ENCODE results near the gene PACS2. TPM values are rescaled to one million over a fixed set of nuclear protein-coding genes. Genes with fewer than 3 reads are reported as not detected.

Gene PACS2
- total RNA-seq, 1 experiment from 2014 or later = 100 TPM

GRCh38 chr14:105313381-105314286 lies 914 bp upstream of the PACS2 start (continued):
- TF ChIP-seq ERG (CRISPR knock-in tag; IDR thresholded peaks at IDR 0.05) (no peak), TEAD4 (CRISPR knock-in tag; IDR thresholded peaks at IDR 0.05) (no peak), ZNF263 (CRISPR knock-in tag; IDR thresholded peaks at IDR 0.05; ENCODE audit: low read depth) (no peak)
- TF ChIP-seq, protein P1, sequence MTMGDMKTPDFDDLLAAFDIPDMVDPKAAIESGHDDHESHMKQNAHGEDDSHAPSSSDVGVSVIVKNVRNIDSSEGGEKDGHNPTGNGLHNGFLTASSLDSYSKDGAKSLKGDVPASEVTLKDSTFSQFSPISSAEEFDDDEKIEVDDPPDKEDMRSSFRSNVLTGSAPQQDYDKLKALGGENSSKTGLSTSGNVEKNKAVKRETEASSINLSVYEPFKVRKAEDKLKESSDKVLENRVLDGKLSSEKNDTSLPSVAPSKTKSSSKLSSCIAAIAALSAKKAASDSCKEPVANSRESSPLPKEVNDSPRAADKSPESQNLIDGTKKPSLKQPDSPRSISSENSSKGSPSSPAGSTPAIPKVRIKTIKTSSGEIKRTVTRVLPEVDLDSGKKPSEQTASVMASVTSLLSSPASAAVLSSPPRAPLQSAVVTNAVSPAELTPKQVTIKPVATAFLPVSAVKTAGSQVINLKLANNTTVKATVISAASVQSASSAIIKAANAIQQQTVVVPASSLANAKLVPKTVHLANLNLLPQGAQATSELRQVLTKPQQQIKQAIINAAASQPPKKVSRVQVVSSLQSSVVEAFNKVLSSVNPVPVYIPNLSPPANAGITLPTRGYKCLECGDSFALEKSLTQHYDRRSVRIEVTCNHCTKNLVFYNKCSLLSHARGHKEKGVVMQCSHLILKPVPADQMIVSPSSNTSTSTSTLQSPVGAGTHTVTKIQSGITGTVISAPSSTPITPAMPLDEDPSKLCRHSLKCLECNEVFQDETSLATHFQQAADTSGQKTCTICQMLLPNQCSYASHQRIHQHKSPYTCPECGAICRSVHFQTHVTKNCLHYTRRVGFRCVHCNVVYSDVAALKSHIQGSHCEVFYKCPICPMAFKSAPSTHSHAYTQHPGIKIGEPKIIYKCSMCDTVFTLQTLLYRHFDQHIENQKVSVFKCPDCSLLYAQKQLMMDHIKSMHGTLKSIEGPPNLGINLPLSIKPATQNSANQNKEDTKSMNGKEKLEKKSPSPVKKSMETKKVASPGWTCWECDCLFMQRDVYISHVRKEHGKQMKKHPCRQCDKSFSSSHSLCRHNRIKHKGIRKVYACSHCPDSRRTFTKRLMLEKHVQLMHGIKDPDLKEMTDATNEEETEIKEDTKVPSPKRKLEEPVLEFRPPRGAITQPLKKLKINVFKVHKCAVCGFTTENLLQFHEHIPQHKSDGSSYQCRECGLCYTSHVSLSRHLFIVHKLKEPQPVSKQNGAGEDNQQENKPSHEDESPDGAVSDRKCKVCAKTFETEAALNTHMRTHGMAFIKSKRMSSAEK (CRISPR knock-in tag; IDR thresholded peaks at IDR 0.05; ENCODE audit: borderline replicate concordance) = no peak

DNA sequence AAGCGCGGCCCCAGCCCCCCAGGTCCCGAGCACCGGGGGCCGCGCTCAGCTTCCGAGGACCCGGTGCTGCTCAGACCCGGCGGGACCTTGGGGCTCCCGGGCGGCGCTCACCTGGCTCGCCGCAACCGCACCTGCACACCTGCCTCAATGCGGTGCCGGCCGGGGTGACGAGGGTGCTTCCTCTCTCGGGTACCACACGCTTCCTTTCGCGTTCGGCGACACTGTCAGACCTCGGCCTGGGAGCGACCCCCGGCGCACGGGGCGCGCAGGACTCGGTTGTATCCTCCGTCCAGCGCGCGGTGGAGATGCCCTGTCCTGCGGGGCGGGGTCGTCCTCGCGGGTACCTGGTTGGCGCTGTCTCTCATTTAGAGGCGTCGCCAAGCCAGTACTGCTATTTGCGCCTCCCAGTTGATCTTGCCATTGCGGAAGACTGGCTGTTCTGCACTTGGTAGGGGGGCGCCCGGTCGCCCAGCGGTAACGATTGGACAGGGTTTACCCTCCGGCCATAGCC lies 718 bp downstream of the PACS2 start:
- no peak overlapping the region for H3K27ac Mint-ChIP-seq
- ATAC-seq = peak; percentile 42
- H3K4me1 Mint-ChIP-seq = peaks cover 17% of the 10 kb centered on the region
- H3K27me3 Mint-ChIP-seq (ENCODE audit: low read depth) = no peaks in the 10 kb centered on the region; the same call in 1 of the 2 replicates
- no peaks in the 10 kb centered on the region for H3K36me3 Mint-ChIP-seq
- peak overlapping the region; percentile 84 for H3K4me3 Mint-ChIP-seq
- peak; percentile 57 for DNase-seq (ENCODE audit: low spot score)
- ChIA-PET POLR2A (no interaction called here), CTCF (interaction anchor here (0.7 to 1.8 kb wide), 6 partner anchors 14 to 146 kb away, joined by 4 to 12 read pairs (median 6); partner anchors contain the start of gene BRF1)
- H3K9me3 Mint-ChIP-seq = no peaks in the 10 kb centered on the region
- TF ChIP-seq KAT7 (CRISPR knock-in tag; IDR thresholded peaks at IDR 0.05; ENCODE audit: borderline replicate concordance) (no peak), ZNF219 (CRISPR knock-in tag; IDR thresholded peaks at IDR 0.05; ENCODE audit: borderline replicate concordance) (no peak), CBFB (CRISPR knock-in tag; IDR thresholded peaks at IDR 0.05; ENCODE audit: low read depth) (no peak), RORB (CRISPR knock-in tag; IDR thresholded peaks at IDR 0.05) (no peak), ZNF416 (CRISPR knock-in tag; IDR thresholded peaks at IDR 0.05) (no peak), ZNF423 (CRISPR knock-in tag; IDR thresholded peaks at IDR 0.05) (no peak), ZNF138 (CRISPR knock-in tag; conservative IDR thresholded peaks at IDR 0.05) (no peak), USF1 (CRISPR knock-in tag; IDR thresholded peaks at IDR 0.05) (no peak), ZNF121 (CRISPR knock-in tag; IDR thresholded peaks at IDR 0.05) (no peak), STAT6 (CRISPR knock-in tag; conservative IDR thresholded peaks at IDR 0.05; ENCODE audit: low read depth) (no peak), CDX4 (CRISPR knock-in tag; IDR thresholded peaks at IDR 0.05; ENCODE audit: borderline replicate concordance) (no peak), OVOL2 (CRISPR knock-in tag; IDR thresholded peaks at IDR 0.05; ENCODE audit: borderline replicate concordance) (no peak), ATF1 (CRISPR knock-in tag; IDR thresholded peaks at IDR 0.05) (0 out of 2 replicates have a peak, but pooled peaks have one; percentile 12), CREM (CRISPR knock-in tag; IDR thresholded peaks at IDR 0.05) (no peak), GRHL2 (CRISPR knock-in tag; IDR thresholded peaks at IDR 0.05; ENCODE audit: insufficient replicate concordance, severe bottlenecking) (no peak), MAX (CRISPR knock-in tag; IDR thresholded peaks at IDR 0.05) (0 out of 2 replicates have a peak, but pooled peaks have one; percentile 39), MYBL2 (CRISPR knock-in tag; IDR thresholded peaks at IDR 0.05) (no peak)
- TF ChIP-seq, protein P2, sequence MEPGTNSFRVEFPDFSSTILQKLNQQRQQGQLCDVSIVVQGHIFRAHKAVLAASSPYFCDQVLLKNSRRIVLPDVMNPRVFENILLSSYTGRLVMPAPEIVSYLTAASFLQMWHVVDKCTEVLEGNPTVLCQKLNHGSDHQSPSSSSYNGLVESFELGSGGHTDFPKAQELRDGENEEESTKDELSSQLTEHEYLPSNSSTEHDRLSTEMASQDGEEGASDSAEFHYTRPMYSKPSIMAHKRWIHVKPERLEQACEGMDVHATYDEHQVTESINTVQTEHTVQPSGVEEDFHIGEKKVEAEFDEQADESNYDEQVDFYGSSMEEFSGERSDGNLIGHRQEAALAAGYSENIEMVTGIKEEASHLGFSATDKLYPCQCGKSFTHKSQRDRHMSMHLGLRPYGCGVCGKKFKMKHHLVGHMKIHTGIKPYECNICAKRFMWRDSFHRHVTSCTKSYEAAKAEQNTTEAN (CRISPR knock-in tag; IDR thresholded peaks at IDR 0.05) = no peak
- TF ChIP-seq, protein P3, sequence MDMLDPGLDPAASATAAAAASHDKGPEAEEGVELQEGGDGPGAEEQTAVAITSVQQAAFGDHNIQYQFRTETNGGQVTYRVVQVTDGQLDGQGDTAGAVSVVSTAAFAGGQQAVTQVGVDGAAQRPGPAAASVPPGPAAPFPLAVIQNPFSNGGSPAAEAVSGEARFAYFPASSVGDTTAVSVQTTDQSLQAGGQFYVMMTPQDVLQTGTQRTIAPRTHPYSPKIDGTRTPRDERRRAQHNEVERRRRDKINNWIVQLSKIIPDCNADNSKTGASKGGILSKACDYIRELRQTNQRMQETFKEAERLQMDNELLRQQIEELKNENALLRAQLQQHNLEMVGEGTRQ (CRISPR knock-in tag; IDR thresholded peaks at IDR 0.05) = no peak
